H1 (cell line): Measurements from ENCODE around the gene TRPV2. TPM values are rescaled to one million over a fixed set of nuclear protein-coding genes. Genes with fewer than 3 reads are reported as not detected.

Source experiments
- CTCF ChIA-PET: fragments of 300-600 bp; sonication (Branson Sonifier 250); formaldehyde crosslinking; loops from one replicate; lab custom pipeline; 2021; ENCODE audit not compliant: partially characterized antibody; lab: Charles Lee
- POLR2A ChIA-PET: fragments of 300-600 bp; sonication (Branson Sonifier 250); formaldehyde crosslinking; loops from one replicate; lab custom pipeline; 2021; ENCODE audit warnings: inconsistent platforms; ENCODE audit not compliant: partially characterized antibody; lab: Charles Lee
- DNase-seq, 2 experiments: peaks; one replicate each; pipeline versions ENCODE4 v3.0.0 to v3.0.0-alpha.2; 2010 to 2022; ENCODE audit warnings: low spot score in 2 of 2, low read depth in 1 of 2, mixed read lengths in 1 of 2
- FAIRE-seq: peaks from 2 replicates; lab custom pipeline; 2011; peaks lifted over from hg19 to GRCh38; lab: Jason Lieb, UNC
- H2AFZ ChIP-seq: 2 replicates; pipeline ENCODE4 v1.8.1; 2012; ENCODE audit warnings: low read length, inconsistent platforms
- H2AK5ac ChIP-seq: 2 replicates; pipeline ENCODE4 v1.6.1; 2013; ENCODE audit warnings: low read depth, low read length
- H2BK120ac ChIP-seq: replicated peaks from 2 replicates; pipeline ENCODE3; 2013; ENCODE audit warnings: low read depth, low read length, inconsistent platforms
- H2BK12ac ChIP-seq: 2 replicates; pipeline ENCODE4 v1.6.1; 2013; ENCODE audit warnings: low read depth, low read length
- H2BK15ac ChIP-seq: 2 replicates; pipeline ENCODE4 v1.6.1; 2013; ENCODE audit warnings: low read length
- H2BK20ac ChIP-seq: 2 replicates; pipeline ENCODE4 v1.6.1; 2013; ENCODE audit warnings: low read length
- H2BK5ac ChIP-seq: 2 replicates; pipeline ENCODE4 v1.6.1; 2013; ENCODE audit warnings: low read depth, low read length
- H3K14ac ChIP-seq: 2 replicates; pipeline ENCODE4 v1.6.1; 2013; ENCODE audit warnings: inconsistent platforms; ENCODE audit not compliant: insufficient read length
- H3K18ac ChIP-seq: 2 replicates; pipeline ENCODE4 v1.6.1; 2013; ENCODE audit warnings: low read length; ENCODE audit errors: extremely low read depth
- H3K23ac ChIP-seq: 2 replicates; pipeline ENCODE4 v1.6.1; 2013; ENCODE audit warnings: inconsistent platforms; ENCODE audit not compliant: insufficient read length
- H3K23me2 ChIP-seq: 2 replicates; pipeline ENCODE4 v1.6.1; 2013; ENCODE audit warnings: low read depth, low read length
- H3K27ac ChIP-seq: 2 replicates; pipeline ENCODE4 v1.6.1; 2011; ENCODE audit warnings: low read depth, low read length, inconsistent platforms
- H3K27me3 ChIP-seq, 4 experiments: replicated peaks in 1 of 4; 1 replicate in 1 of 4; 2 replicates in 3 of 4; pipeline versions ENCODE4 v1.6.1 to v1.8.1; 2011 to 2013; ENCODE audit warnings: low read length in 3 of 4, mild to moderate bottlenecking in 3 of 4, inconsistent platforms in 2 of 4, mixed read lengths in 2 of 4, moderate library complexity in 1 of 4; ENCODE audit not compliant: control insufficient read depth in 3 of 4, insufficient read depth in 3 of 4; ENCODE audit errors: extremely low read depth in 1 of 4
- H3K36me3 ChIP-seq, 4 experiments: 2 replicates each; pipeline versions ENCODE4 v1.6.1 to v1.8.1; 2011 to 2013; ENCODE audit warnings: mild to moderate bottlenecking in 4 of 4, low read length in 3 of 4, moderate library complexity in 2 of 4, control low read depth in 1 of 4, inconsistent platforms in 1 of 4; ENCODE audit not compliant: insufficient read depth in 4 of 4, control insufficient read depth in 2 of 4
- H3K4ac ChIP-seq: replicated peaks from 2 replicates; pipeline ENCODE3; 2013; ENCODE audit warnings: low read length, low read depth, mixed read lengths, inconsistent platforms; ENCODE audit not compliant: insufficient read length
- H3K4me1 ChIP-seq, 4 experiments: replicated peaks in 1 of 4; 1 replicate in 1 of 4; 2 replicates in 3 of 4; pipeline versions ENCODE4 v1.6.1 to v1.8.1; 2011 to 2013; ENCODE audit warnings: low read length in 3 of 4, inconsistent platforms in 2 of 4, mixed read lengths in 1 of 4; ENCODE audit not compliant: insufficient read depth in 4 of 4, control insufficient read depth in 3 of 4
- H3K4me2 ChIP-seq, 2 experiments: 2 replicates each; pipeline versions ENCODE4 v1.6.1 to v1.8.1; 2011 to 2013; ENCODE audit warnings: low read depth in 2 of 2, low read length in 2 of 2, control low read depth in 1 of 2, inconsistent platforms in 1 of 2, mild to moderate bottlenecking in 1 of 2; ENCODE audit not compliant: insufficient read depth in 1 of 2
- H3K4me3 ChIP-seq, 4 experiments: fragments of 200-600, 300-600 bp in 1 of 4; sonication (generic), shearing (Covaris generic), sonication (Bioruptor Twin) in 1 of 4; 2 replicates each; pipeline versions ENCODE4 v1.5.1 to v1.8.1; 2011 to 2016; ENCODE audit warnings: low read length in 4 of 4, low read depth in 3 of 4, control low read depth in 2 of 4, inconsistent platforms in 2 of 4, mild to moderate bottlenecking in 2 of 4, mixed read lengths in 1 of 4, moderate library complexity in 1 of 4; ENCODE audit not compliant: insufficient read depth in 2 of 4; ENCODE audit errors: extremely low read depth in 1 of 4
- H3K56ac ChIP-seq: replicated peaks from 2 replicates; pipeline ENCODE3; 2013; ENCODE audit warnings: low read depth, mild to moderate bottlenecking, mixed read lengths, low read length, inconsistent platforms; ENCODE audit not compliant: insufficient read length
- H3K79me1 ChIP-seq: 2 replicates; pipeline ENCODE4 v1.6.1; 2013; ENCODE audit warnings: low read depth, low read length, control low read depth
- H3K79me2 ChIP-seq, 2 experiments: 2 replicates each; pipeline versions ENCODE4 v1.6.1 to v1.8.1; 2012 to 2013; ENCODE audit warnings: low read length in 2 of 2, mild to moderate bottlenecking in 2 of 2, inconsistent platforms in 1 of 2; ENCODE audit not compliant: insufficient read depth in 2 of 2, control insufficient read depth in 1 of 2
- H3K9ac ChIP-seq, 4 experiments: replicated peaks in 1 of 4; 1 replicate in 1 of 4; 2 replicates in 3 of 4; pipeline versions ENCODE4 v1.6.1 to v1.8.1; 2011 to 2013; ENCODE audit warnings: low read depth in 3 of 4, low read length in 3 of 4, control low read depth in 2 of 4, mild to moderate bottlenecking in 2 of 4, moderate library complexity in 2 of 4, inconsistent platforms in 1 of 4; ENCODE audit errors: extremely low read depth in 1 of 4
- H3K9me3 ChIP-seq, 2 experiments: 2 replicates each; pipeline versions ENCODE4 v1.6.1 to v1.8.1; 2012 to 2013; ENCODE audit warnings: mild to moderate bottlenecking in 2 of 2, moderate library complexity in 2 of 2, control low read depth in 1 of 2, inconsistent platforms in 1 of 2, low read depth in 1 of 2, low read length in 1 of 2, mixed read lengths in 1 of 2; ENCODE audit not compliant: insufficient read depth in 2 of 2
- H4K20me1 ChIP-seq, 2 experiments: replicated peaks in 1 of 2; 2 replicates each; pipeline versions ENCODE3 to v1.8.1; 2011 to 2013; ENCODE audit warnings: inconsistent platforms in 2 of 2, low read length in 2 of 2, mild to moderate bottlenecking in 1 of 2; ENCODE audit not compliant: insufficient read depth in 2 of 2, control insufficient read depth in 1 of 2
- H4K5ac ChIP-seq: 2 replicates; pipeline ENCODE4 v1.6.1; 2013; ENCODE audit warnings: low read length, low read depth, mixed read lengths, inconsistent platforms; ENCODE audit not compliant: insufficient read length
- H4K8ac ChIP-seq: 2 replicates; pipeline ENCODE4 v1.8.0; 2013; ENCODE audit warnings: mild to moderate bottlenecking, moderate library complexity, low read length, inconsistent platforms; ENCODE audit not compliant: insufficient read depth; ENCODE audit errors: extremely low read depth
- H4K91ac ChIP-seq: replicated peaks from 2 replicates; pipeline ENCODE3; 2013; ENCODE audit warnings: low read length, mixed read lengths, inconsistent platforms; ENCODE audit not compliant: insufficient read length
- CTBP2 ChIP-seq: IDR thresholded peaks from 2 replicates; pipeline ENCODE4 v1.7.0; 2011; ENCODE audit warnings: borderline replicate concordance, mild to moderate bottlenecking, moderate library complexity, mixed read lengths, low read length; ENCODE audit not compliant: insufficient read depth, insufficient read length
- GABPA ChIP-seq: IDR thresholded peaks from 2 replicates; pipeline ENCODE4 v1.6.1; 2011; ENCODE audit warnings: mild to moderate bottlenecking, low read length, moderate library complexity, borderline replicate concordance; ENCODE audit not compliant: insufficient read depth
- JUND ChIP-seq: IDR thresholded peaks from 2 replicates; pipeline ENCODE4 v1.6.1; 2011; ENCODE audit warnings: mild to moderate bottlenecking, improper control_type of control experiment, low read length
- MAX ChIP-seq: IDR thresholded peaks from 2 replicates; pipeline ENCODE4 v1.6.1; 2012; ENCODE audit warnings: inconsistent platforms
- NRF1 ChIP-seq: IDR thresholded peaks from 2 replicates; pipeline ENCODE4 v1.6.1; 2011; ENCODE audit warnings: mild to moderate bottlenecking, low read depth, low read length, improper control_type of control experiment
- POU5F1 ChIP-seq: IDR thresholded peaks from 2 replicates; pipeline ENCODE4 v1.6.1; 2011; ENCODE audit warnings: low read depth, mild to moderate bottlenecking, low read length, moderate library complexity
- RXRA ChIP-seq: IDR thresholded peaks from 2 replicates; pipeline ENCODE4 v1.6.1; 2011; ENCODE audit warnings: low read depth, mild to moderate bottlenecking, low read length, moderate library complexity; ENCODE audit not compliant: insufficient read depth
- TAF1 ChIP-seq: IDR thresholded peaks from 2 replicates; pipeline ENCODE4 v1.6.1; 2011; ENCODE audit warnings: mild to moderate bottlenecking, low read depth, low read length
- ZNF274 ChIP-seq: IDR thresholded peaks from 2 replicates; pipeline ENCODE4 v1.7.0; 2012; ENCODE audit warnings: low read length, borderline replicate concordance; ENCODE audit errors: extremely low read depth
- WGBS, 2 experiments: shearing (Covaris generic) in 1 of 2; methylation state at CpG; one replicate each; pipeline versions ENCODE4 v1.1.6 to v1.1.7; 2013 to 2015; ENCODE audit warnings: low lambda C conversion rate in 2 of 2, mixed read lengths in 2 of 2, inconsistent platforms in 1 of 2, low coverage in 1 of 2, missing lambda C conversion rate in 1 of 2; ENCODE audit not compliant: insufficient replicate concordance in 2 of 2, insufficient coverage in 1 of 2, insufficient read length in 1 of 2; ENCODE audit errors: extremely low coverage in 1 of 2, missing lambda C conversion rate in 1 of 2; 5-methylcytosine and 5-hydroxymethylcytosine counted together
- polyA plus RNA-seq, 7 experiments: library from polyadenylated mRNA; depleted of rRNA in 3 of 7; stranded (reverse) in 5 of 7; unstranded in 2 of 7; fragments of >200 nt in 5 of 7; fragments of 200-250 nt in 2 of 7; gene quantifications; 1 replicate in 5 of 7; 2 replicates in 1 of 7; 4 replicates in 1 of 7; pipeline versions ENCODE4 v1.2.1 to v1.2.3, GENCODE V29; 2011 to 2013; ENCODE audit warnings: missing spikeins in 2 of 7, mixed read lengths in 2 of 7
- total RNA-seq: library from RNA; stranded (reverse); fragmentation: NEBNext Ultra II Directional; extraction: Animal tissue kit (Norgen Biotek cat#: 25700); gene quantifications from 2 replicates; pipeline ENCODE4 v1.2.1, GENCODE V29; 2021

Gene TRPV2
- total and polyA plus RNA-seq, 2 of the 8 experiments (the other 6 are each of a cell fraction or from before 2014, with no cell fraction given) = 1.7 to 2.1 TPM

GRCh38 chr17:16378636-16379282 lies 36.6 kb upstream of the TRPV2 start:
- ChIA-PET POLR2A (interaction anchor here (0.6 to 1.6 kb wide), 6 partner anchors 8 to 60 kb away, joined by 3 to 7 read pairs (median 4); partner anchors contain the start of gene CENPV), CTCF (interaction anchor here (0.6 to 6.6 kb wide), 8 partner anchors 10 to 104 kb away, joined by 3 to 51 read pairs (median 5); partner anchors contain the start of gene TRPV2)
- Histone ChIP-seq H2BK15ac (no peak overlapping the region), H3K23me2 (peaks cover 2% of the 10 kb centered on the region), H2BK12ac (peak overlapping the region; percentile 45; the same call in 1 of the 2 replicates), H4K5ac (no peak overlapping the region), H3K9me3 (no peaks in the 10 kb centered on the region), H2BK120ac (no peak overlapping the region), H2BK20ac (no peak overlapping the region), H4K20me1 (peaks cover 3 to 9% of the 10 kb centered on the region in 2 experiments), H4K8ac (no peak overlapping the region; the same call in 1 of the 2 replicates), H3K4me3 (no peak overlapping the region), H2BK5ac (no peak overlapping the region), H4K91ac (peak overlapping the region; percentile 69), H3K27me3 (no peaks in the 10 kb centered on the region), H3K18ac (no peak overlapping the region), H3K4me1 (peaks cover 0 to 2% (median 0%) of the 10 kb centered on the region in 4 experiments; a peak in 4 of 7 replicates), H3K79me2 (peaks cover 0 to 23% of the 10 kb centered on the region in 2 experiments; a peak in 2 of 4 replicates), H3K27ac (no peak overlapping the region), H3K9ac (no peak overlapping the region), H3K56ac (no peak overlapping the region), H3K4ac (no peak overlapping the region), H3K14ac (no peak overlapping the region), H3K4me2 (no peak overlapping the region; a peak in 1 of 4 replicates), H3K23ac (no peak overlapping the region), H3K79me1 (0 out of 2 replicates have a peak, but pooled peaks cover 6% of the 10 kb centered on the region), H3K36me3 (peaks cover 4 to 20% (median 15%) of the 10 kb centered on the region in 4 experiments), H2AFZ (no peak overlapping the region), H2AK5ac (no peak overlapping the region)
- DNase-seq (no peak), FAIRE-seq (no peak)
- 82% methylated on average over 17 of the region's 17 CpGs; no CpG with 5 or more reads in 1 of the 2 experiments for WGBS, 2 experiments
- TF ChIP-seq TAF1 = no peak
- TF ChIP-seq POU5F1 = no peak
- TF ChIP-seq ZNF274 = no peak
- no peak for TF ChIP-seq CTBP2
- no peak for TF ChIP-seq NRF1
- TF ChIP-seq GABPA = no peak
- no peak for TF ChIP-seq RXRA
- TF ChIP-seq MAX = no peak
- no peak for TF ChIP-seq JUND
